DOHH2 (cell line): ENCODE data around the gene GNG14.

Source experiments
- EZH2phosphoT487 ChIP-seq: fragments of 200-600 bp; sonication (generic); IDR thresholded peaks from 2 replicates; pipeline ENCODE4 v1.6.1; 2017; ENCODE audit warnings: borderline replicate concordance, mild to moderate bottlenecking, antibody characterized with exemption, low read length, moderate library complexity, mixed read lengths
- TF ChIP-seq, protein P1 (sequence below): fragments of 200-600 bp; sonication (generic); IDR thresholded peaks from one replicate; pipeline ENCODE4 v1.5.1; 2014; ENCODE audit warnings: antibody characterized with exemption, mild to moderate bottlenecking, low read depth, low read length; ENCODE audit not compliant: poor library complexity, severe bottlenecking

DNA sequence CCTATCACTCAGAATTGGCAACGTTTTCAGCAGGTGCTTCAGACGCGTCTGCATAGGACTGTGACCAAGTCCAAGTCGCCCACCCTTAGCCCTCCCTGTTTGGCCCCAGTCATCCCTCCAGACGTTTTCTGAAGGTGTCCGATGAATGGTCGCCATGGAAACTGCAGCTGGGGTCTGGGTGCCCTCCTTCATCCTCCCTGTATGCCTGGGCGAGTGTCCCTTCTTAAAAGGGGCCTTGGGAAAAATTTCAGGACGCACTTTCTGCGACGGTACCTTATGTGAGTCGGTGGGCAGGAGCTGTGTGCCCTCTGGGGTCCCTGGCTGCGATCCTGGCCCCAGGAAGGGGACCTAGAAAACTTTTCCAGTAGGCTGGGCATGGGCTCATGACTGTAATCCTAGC is 46.3 kb upstream of the GNG14 start:
- TF ChIP-seq, protein P1, sequence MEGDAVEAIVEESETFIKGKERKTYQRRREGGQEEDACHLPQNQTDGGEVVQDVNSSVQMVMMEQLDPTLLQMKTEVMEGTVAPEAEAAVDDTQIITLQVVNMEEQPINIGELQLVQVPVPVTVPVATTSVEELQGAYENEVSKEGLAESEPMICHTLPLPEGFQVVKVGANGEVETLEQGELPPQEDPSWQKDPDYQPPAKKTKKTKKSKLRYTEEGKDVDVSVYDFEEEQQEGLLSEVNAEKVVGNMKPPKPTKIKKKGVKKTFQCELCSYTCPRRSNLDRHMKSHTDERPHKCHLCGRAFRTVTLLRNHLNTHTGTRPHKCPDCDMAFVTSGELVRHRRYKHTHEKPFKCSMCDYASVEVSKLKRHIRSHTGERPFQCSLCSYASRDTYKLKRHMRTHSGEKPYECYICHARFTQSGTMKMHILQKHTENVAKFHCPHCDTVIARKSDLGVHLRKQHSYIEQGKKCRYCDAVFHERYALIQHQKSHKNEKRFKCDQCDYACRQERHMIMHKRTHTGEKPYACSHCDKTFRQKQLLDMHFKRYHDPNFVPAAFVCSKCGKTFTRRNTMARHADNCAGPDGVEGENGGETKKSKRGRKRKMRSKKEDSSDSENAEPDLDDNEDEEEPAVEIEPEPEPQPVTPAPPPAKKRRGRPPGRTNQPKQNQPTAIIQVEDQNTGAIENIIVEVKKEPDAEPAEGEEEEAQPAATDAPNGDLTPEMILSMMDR = no peak
- TF ChIP-seq EZH2phosphoT487 = no peak
